ENCODE results near the gene GPR157. TPM values are rescaled to one million over a fixed set of nuclear protein-coding genes. Genes with fewer than 3 reads are reported as not detected.

Gene GPR157
- total and polyA plus RNA-seq, 4 donors = 3.7 to 29.3 (median 7.3) TPM

- DNase-seq (no peak), ATAC-seq (ENCODE audit: insufficient read depth, low FRiP score) (no peak)
- TF ChIP-seq, protein P1, sequence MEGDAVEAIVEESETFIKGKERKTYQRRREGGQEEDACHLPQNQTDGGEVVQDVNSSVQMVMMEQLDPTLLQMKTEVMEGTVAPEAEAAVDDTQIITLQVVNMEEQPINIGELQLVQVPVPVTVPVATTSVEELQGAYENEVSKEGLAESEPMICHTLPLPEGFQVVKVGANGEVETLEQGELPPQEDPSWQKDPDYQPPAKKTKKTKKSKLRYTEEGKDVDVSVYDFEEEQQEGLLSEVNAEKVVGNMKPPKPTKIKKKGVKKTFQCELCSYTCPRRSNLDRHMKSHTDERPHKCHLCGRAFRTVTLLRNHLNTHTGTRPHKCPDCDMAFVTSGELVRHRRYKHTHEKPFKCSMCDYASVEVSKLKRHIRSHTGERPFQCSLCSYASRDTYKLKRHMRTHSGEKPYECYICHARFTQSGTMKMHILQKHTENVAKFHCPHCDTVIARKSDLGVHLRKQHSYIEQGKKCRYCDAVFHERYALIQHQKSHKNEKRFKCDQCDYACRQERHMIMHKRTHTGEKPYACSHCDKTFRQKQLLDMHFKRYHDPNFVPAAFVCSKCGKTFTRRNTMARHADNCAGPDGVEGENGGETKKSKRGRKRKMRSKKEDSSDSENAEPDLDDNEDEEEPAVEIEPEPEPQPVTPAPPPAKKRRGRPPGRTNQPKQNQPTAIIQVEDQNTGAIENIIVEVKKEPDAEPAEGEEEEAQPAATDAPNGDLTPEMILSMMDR (IDR thresholded peaks at IDR 0.05; ENCODE audit: control extremely low read depth, extremely low read depth) = no peak
- peaks cover 0 to 4% (median 0%) of the 10 kb centered on the region in 5 donors for H3K4me1 ChIP-seq (ENCODE audit: control insufficient read depth in 5 of 5, insufficient read depth in 5 of 5, low read length in 5 of 5)
- H3K27ac ChIP-seq (ENCODE audit: low read depth in 1 of 2, low read length in 1 of 2) = no peak overlapping the region
- 86 to 92% methylated on average over 10 of the region's 10 CpGs for WGBS, 2 donors
- H3K36me3 ChIP-seq (ENCODE audit: control insufficient read depth in 4 of 4, insufficient read depth in 4 of 4, low read length in 4 of 4) = no peaks in the 10 kb centered on the region
- no peak overlapping the region for H3K4me3 ChIP-seq
- H3K9ac ChIP-seq (ENCODE audit: insufficient read depth in 1 of 2, low read length in 2 of 2) = no peak overlapping the region
- no peaks in the 10 kb centered on the region for H3K27me3 ChIP-seq (ENCODE audit: control insufficient read depth in 3 of 3, insufficient read depth in 3 of 3, low read length in 2 of 3)
- H3K9me3 ChIP-seq (ENCODE audit: control insufficient read depth in 4 of 4, insufficient read depth in 3 of 4, low read length in 3 of 4) = no peaks in the 10 kb centered on the region
These were observed 71.1 kb downstream of the GPR157 start for GRCh38 chr1:9057851-9058250.

DNA sequence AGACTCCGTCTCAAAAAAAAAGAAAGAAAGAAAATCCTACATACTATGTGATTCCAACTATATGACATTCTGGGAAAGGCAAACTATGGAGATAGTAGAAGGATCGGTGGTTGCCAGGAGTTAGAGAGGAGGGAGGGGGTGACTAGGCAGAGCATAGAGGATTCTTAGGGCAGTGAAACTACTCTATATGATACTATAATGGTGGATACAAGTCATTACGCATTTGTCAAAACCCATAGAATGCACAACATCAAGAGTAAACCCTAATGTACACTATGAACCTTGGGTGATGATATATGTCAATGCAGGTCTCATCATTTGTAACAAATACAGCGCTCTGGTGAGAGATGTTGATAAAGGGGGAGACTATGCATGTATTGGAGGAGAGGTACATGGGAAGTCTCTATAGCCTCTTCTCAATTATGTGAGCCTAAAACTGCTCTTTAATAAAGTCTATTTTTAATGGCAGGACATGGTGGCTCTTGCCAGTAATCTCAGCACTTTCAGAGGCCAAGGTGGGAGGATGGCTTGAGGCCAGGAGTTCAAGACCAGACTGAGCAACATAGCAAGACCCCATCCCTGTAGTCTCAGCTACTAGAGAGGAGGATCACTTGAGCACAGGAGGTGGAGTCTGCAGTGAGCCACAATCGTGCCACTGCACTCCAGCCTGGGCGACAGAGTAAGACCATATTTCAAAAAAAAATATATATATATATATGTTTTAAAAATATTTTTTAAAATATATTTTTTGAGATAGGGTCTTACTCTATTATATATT lies 76.4 kb downstream of the GPR157 start:
- TF ChIP-seq, protein P1 (IDR thresholded peaks at IDR 0.05; ENCODE audit: control extremely low read depth, extremely low read depth) = no peak
- Histone ChIP-seq H3K4me1 (ENCODE audit: control insufficient read depth in 5 of 5, insufficient read depth in 5 of 5, low read length in 5 of 5) (no peaks in the 10 kb centered on the region), H3K9ac (ENCODE audit: insufficient read depth in 1 of 2, low read length in 2 of 2) (no peak overlapping the region), H3K9me3 (ENCODE audit: control insufficient read depth in 4 of 4, insufficient read depth in 3 of 4, low read length in 3 of 4) (no peaks in the 10 kb centered on the region), H3K4me3 (no peak overlapping the region), H3K36me3 (ENCODE audit: control insufficient read depth in 4 of 4, insufficient read depth in 4 of 4, low read length in 4 of 4) (no peaks in the 10 kb centered on the region), H3K27me3 (ENCODE audit: control insufficient read depth in 3 of 3, insufficient read depth in 3 of 3, low read length in 2 of 3) (no peaks in the 10 kb centered on the region), H3K27ac (ENCODE audit: low read depth in 1 of 2, low read length in 1 of 2) (no peak overlapping the region)
- ATAC-seq (ENCODE audit: insufficient read depth, low FRiP score) (no peak), DNase-seq (no peak)
- 89 to 98% methylated on average over 6 of the region's 6 CpGs for WGBS, 2 donors

- TF ChIP-seq, protein P1 (IDR thresholded peaks at IDR 0.05; ENCODE audit: control extremely low read depth, extremely low read depth) = no peak
- ATAC-seq (ENCODE audit: insufficient read depth, low FRiP score) (no peak), DNase-seq (no peak)
- H3K27ac ChIP-seq (ENCODE audit: low read depth in 1 of 2, low read length in 1 of 2) = no peak overlapping the region
- H3K4me3 ChIP-seq = no peak overlapping the region
- no peaks in the 10 kb centered on the region for H3K36me3 ChIP-seq (ENCODE audit: control insufficient read depth in 4 of 4, insufficient read depth in 4 of 4, low read length in 4 of 4)
- H3K9ac ChIP-seq (ENCODE audit: insufficient read depth in 1 of 2, low read length in 2 of 2) = no peak overlapping the region
- WGBS, 2 donors = 63 to 84% methylated on average over 1 of the region's 1 CpG
- no peaks in the 10 kb centered on the region for H3K4me1 ChIP-seq (ENCODE audit: control insufficient read depth in 5 of 5, insufficient read depth in 5 of 5, low read length in 5 of 5)
- no peaks in the 10 kb centered on the region for H3K9me3 ChIP-seq (ENCODE audit: control insufficient read depth in 4 of 4, insufficient read depth in 3 of 4, low read length in 3 of 4)
- H3K27me3 ChIP-seq (ENCODE audit: control insufficient read depth in 3 of 3, insufficient read depth in 3 of 3, low read length in 2 of 3) = no peaks in the 10 kb centered on the region
These were observed 77.5 kb downstream of the GPR157 start for GRCh38 chr1:9051379-9051778.
